Activated CD4-positive, alpha-beta T cell treated with anti-CD3 and anti-CD28 coated beads, Interleukin-2, amount 50 U/mL, for 1 hour (primary cell): ENCODE data around the gene PHLDA3.

Experiments
- DNase-seq: peaks from one replicate; pipeline ENCODE4 v3.0.0-alpha.2; 2020

PHLDA3 gene

DNA sequence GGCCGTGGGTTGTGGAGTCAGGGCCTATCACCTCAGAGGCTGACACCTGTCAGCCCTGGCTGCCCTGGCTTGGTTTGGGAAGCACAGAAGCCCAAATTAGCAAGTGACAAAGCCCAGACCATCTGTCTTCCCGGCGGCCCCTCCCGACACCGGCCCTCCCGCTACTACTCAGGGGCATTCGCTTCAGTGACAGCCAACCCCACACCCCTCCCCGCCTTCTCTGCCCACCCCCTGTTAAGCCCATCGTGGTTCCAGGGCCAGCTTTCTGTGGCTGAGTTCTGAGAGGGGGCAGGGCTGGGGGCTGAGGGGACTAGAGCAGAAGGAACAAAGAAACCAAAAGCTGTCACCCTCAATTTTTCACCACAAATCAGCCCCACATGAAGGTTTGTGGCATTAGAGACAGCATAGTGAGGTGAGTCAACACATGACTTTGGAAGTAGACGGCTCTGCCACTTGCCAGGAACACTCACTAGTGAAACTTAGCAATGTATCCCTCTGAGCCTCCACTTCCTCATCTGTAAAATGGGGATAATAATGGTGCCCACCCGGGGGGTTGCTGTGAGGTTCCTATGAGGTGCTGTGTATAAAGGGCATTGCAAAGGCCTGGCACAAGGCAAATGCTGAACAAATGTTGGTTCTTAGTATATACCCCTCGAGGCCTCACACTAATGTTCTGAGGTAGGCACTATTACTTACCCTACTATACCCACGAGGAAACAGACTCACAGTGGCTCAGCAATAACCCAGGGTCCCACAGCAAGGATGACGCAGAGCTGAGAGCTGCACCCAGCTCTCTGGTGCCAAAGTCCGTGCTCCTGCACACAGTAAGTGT lies 42.3 kb downstream of the PHLDA3 start:
- DNase-seq: no peak

- DNase-seq: no peak
Measured at GRCh38 chr1:201424146-201424545, 44.8 kb downstream of the PHLDA3 start.

DNA sequence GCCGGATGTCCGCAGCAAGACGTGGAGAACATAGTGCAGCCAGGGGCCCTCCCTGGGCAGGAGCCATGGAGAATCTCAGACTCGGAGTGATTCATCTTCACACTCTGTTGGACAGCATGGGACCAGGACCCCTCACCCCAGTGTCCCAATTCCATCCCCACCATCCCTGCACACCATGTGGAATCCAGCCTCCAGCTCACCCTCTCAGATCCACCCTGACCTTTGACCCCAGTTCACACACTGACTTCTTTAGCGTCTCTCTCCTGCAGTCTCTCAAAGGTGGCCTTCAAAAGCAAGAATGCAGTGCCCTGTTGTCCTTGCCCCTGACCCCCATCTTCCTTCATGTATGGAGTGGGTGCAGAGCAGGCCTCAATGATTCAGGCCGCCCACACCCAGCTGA lies 45.3 kb downstream of the PHLDA3 start:
- no peak for DNase-seq

- no peak for DNase-seq
Measured at GRCh38 chr1:201422436-201423030, 46.5 kb downstream of the PHLDA3 start.

DNA sequence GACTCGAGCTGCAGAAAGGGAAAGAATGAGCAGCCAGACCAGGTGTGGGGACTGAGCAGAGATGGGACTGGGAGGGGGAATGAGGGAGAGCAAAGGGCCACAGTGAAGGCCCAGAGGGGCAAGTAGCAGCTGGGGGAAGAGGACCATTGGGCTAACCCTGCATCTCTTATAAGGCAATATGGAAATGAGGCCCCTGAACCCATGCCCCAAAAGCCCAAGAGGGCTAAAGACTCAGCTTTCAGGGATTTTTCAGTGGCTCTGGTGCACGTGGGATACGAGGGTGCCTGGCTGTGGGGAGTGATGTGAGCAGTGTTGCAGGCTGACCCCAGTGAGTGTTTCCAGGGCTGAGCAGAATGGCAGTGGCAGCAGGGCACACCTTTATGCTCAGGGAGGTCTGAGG lies 47.0 kb downstream of the PHLDA3 start:
- no peak for DNase-seq

GRCh38 chr1:201421041-201421440 lies 47.9 kb downstream of the PHLDA3 start:
- no peak for DNase-seq

DNA sequence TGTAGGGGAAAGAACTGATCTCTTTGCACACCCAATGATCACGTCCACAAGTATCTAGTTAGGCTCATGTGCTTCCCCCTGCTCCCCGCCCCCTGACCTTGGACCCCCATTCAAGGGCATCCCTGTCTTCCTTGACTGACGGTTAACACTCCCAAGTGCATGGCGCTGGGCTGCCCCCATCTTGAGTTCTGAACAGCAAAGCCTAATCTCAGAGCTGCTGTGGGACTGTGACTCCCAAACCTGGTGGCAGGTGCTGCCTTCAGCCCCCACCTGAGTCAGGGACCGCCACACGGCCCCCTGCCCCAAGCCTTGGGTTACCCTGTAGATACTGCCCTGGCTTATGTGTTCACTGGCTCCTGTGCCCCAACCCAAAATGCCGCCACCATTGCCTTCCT lies 48.4 kb downstream of the PHLDA3 start:
- no peak for DNase-seq

DNA sequence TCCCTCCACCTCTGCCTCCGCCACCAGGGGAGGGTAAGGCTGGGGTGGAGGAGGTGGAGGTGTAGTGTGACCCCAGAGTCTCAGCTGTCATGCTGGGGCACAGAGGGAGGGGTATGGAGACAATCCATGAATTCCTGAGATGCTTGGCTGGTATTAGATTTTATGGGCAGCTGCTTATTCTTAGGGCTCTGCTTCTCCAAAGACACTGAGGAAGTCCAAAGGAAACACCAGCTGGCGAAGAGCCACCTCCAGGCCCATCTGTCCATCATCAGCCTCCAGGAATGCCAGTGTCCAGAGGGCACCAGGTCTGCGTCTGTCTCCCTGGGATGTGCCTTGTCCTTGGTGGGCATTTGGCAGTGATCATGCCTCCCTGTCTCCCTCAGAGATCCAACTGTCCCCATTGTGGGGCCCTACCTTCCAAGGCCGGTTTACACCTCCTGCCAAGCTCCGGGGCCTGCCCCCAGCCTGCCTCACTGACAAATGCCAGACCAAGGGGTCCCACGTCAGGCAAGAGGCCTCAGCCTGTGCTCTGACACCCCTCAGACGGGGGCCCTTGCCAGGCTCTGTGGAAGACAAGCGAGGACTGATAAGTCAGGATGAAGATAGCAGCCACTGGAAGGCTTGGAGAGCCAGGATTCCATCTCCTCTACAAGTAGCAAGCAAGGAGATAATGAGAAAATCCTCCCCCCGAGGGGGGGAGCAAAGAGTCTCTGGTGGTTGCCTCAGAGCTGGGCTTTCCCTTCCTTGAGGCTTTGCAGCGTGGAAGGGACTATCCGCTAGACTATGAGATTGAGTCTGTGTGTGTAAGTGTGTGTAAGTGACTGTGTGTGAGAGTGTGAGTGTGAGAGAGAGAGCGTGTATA lies 49.0 kb downstream of the PHLDA3 start:
- DNase-seq: no peak

- no peak for DNase-seq
Measured at GRCh38 chr1:201419256-201419655, 49.7 kb downstream of the PHLDA3 start.

- DNase-seq: no peak
Measured at GRCh38 chr1:201418461-201418860, 50.5 kb downstream of the PHLDA3 start.
